HepG2 (cell line): Measurements from ENCODE around the gene TUBA4A. TPM values are rescaled to one million over a fixed set of nuclear protein-coding genes. Genes with fewer than 3 reads are reported as not detected.
A peak's percentile ranks its signal among the peaks of the same experiment; 100 is the strongest.

ENCODE experiments used
- ATAC-seq: fragments of 200-7000 bp; cut with Tn5 transposase; 3 replicates; pipeline ENCODE4 v1.9.1; 2020; ENCODE audit warnings: mild to moderate bottlenecking, moderate library complexity
- BruUV-seq: library from RNA; stranded (reverse); fragments of 400-500 nt; replicated peaks from 2 replicates; lab custom pipeline; 2021; lab: Mats Ljungman, UMichigan
- CTCF ChIA-PET: fragments of 300-600 bp; formaldehyde crosslinking; extraction: SDS; loops from one replicate; lab custom pipeline; 2021; ENCODE audit warnings: low total read pairs, inconsistent platforms, low intra/inter-chr PET ratio; lab: Yijun Ruan, JAX
- POLR2A ChIA-PET: fragments of 350-600 bp; sonication (Branson Sonifier 250); formaldehyde crosslinking; loops from one replicate; lab custom pipeline; 2020; ENCODE audit warnings: antibody characterized with exemption, inconsistent platforms; lab: Yijun Ruan, JAX
- DNase-seq: peaks from one replicate; pipeline ENCODE4 v3.0.0-alpha.2; 2015; ENCODE audit warnings: low spot score
- FAIRE-seq: peaks from 3 replicates; lab custom pipeline; 2011; peaks lifted over from hg19 to GRCh38; lab: Jason Lieb, UNC
- H2AFZ ChIP-seq: one replicate; pipeline ENCODE4 v1.6.1; 2011; ENCODE audit warnings: low read length, inconsistent platforms
- H3K27ac ChIP-seq: fragments of 300-600 bp; 3 replicates; pipeline ENCODE4 v1.8.0; 2011; ENCODE audit warnings: mixed run types, mild to moderate bottlenecking, mixed read lengths, low read length, inconsistent platforms; ENCODE audit not compliant: insufficient read depth; ENCODE audit errors: extremely low read length
- H3K27me3 ChIP-seq, 2 experiments: fragments of 200-600 bp in 1 of 2; 2 replicates in 1 of 2; 3 replicates in 1 of 2; pipeline versions ENCODE4 v1.6.0 to v1.8.0; 2011; ENCODE audit warnings: low read length in 2 of 2, mild to moderate bottlenecking in 2 of 2, moderate library complexity in 2 of 2, inconsistent platforms in 1 of 2; ENCODE audit not compliant: insufficient read depth in 2 of 2, control insufficient read depth in 1 of 2
- H3K36me3 ChIP-seq, 2 experiments: fragments of 200-600 bp in 1 of 2; replicated peaks in 1 of 2; 2 replicates in 1 of 2; 3 replicates in 1 of 2; pipeline versions ENCODE4 v1.5.1 to v1.8.0; 2011; ENCODE audit warnings: low read length in 2 of 2, inconsistent platforms in 1 of 2; ENCODE audit not compliant: insufficient read depth in 2 of 2, control insufficient read depth in 1 of 2
- H3K4me1 ChIP-seq: 2 replicates; pipeline ENCODE4 v1.5.1; 2012; ENCODE audit warnings: low read length, inconsistent platforms; ENCODE audit not compliant: insufficient read depth
- H3K4me2 ChIP-seq: 2 replicates; pipeline ENCODE4 v1.6.0; 2011; ENCODE audit warnings: low read depth, low read length, inconsistent platforms
- H3K4me3 ChIP-seq, 3 experiments: fragments of 200-600 bp in 1 of 3; sonication (generic), shearing (Covaris generic) in 1 of 3; replicated peaks in 1 of 3; 2 replicates each; pipeline ENCODE4 v1.5.1; 2011 to 2016; ENCODE audit warnings: low read length in 3 of 3, inconsistent platforms in 2 of 3, low read depth in 2 of 3, mild to moderate bottlenecking in 2 of 3, control low read depth in 1 of 3, mixed read lengths in 1 of 3; ENCODE audit not compliant: insufficient read depth in 1 of 3
- H3K79me2 ChIP-seq: one replicate; pipeline ENCODE4 v1.6.1; 2011; ENCODE audit warnings: low read length, inconsistent platforms; ENCODE audit not compliant: insufficient read depth
- H3K9ac ChIP-seq: 2 replicates; pipeline ENCODE4 v1.6.0; 2011; ENCODE audit warnings: mild to moderate bottlenecking, low read depth, low read length, inconsistent platforms; ENCODE audit not compliant: insufficient read depth
- H3K9me3 ChIP-seq: 2 replicates; pipeline ENCODE4 v1.5.1; 2012; ENCODE audit warnings: mild to moderate bottlenecking, low read length
- H4K20me1 ChIP-seq: 2 replicates; pipeline ENCODE4 v1.6.0; 2011; ENCODE audit warnings: inconsistent platforms, mild to moderate bottlenecking, low read length, moderate library complexity; ENCODE audit not compliant: insufficient read depth
- ATF7 ChIP-seq, 2 experiments: fragments of 450-650 bp in 1 of 2; sonication (generic) in 1 of 2; formaldehyde crosslinking in 1 of 2; IDR thresholded peaks; 2 replicates each; pipeline versions ENCODE4 v1.4.0 to v1.6.1; 2016 to 2020; ENCODE audit warnings: antibody characterized with exemption in 1 of 2, mild to moderate bottlenecking in 1 of 2, missing genetic modification reagents in 1 of 2
- BRD4 ChIP-seq: sonication (generic); formaldehyde crosslinking; IDR thresholded peaks from 2 replicates; pipeline ENCODE4 v1.4.0; 2020; ENCODE audit warnings: missing genetic modification reagents
- MAFF ChIP-seq: IDR thresholded peaks from 2 replicates; pipeline ENCODE4 v1.6.1; 2011; ENCODE audit warnings: low read depth, low read length, improper control_type of control experiment
- NR2C2 ChIP-seq: sonication (generic); formaldehyde crosslinking; IDR thresholded peaks from 2 replicates; pipeline ENCODE4 v1.4.0; 2020; ENCODE audit warnings: missing genetic modification reagents, mild to moderate bottlenecking, moderate library complexity, borderline replicate concordance
- TARDBP ChIP-seq: sonication (generic); formaldehyde crosslinking; IDR thresholded peaks from 2 replicates; pipeline ENCODE4 v1.8.0; 2022; ENCODE audit warnings: mild to moderate bottlenecking, missing genetic modification reagents
- ZNF121 ChIP-seq: sonication (generic); formaldehyde crosslinking; IDR thresholded peaks from 2 replicates; pipeline ENCODE4 v1.5.0; 2020; ENCODE audit warnings: mild to moderate bottlenecking, missing genetic modification reagents
- ZNF138 ChIP-seq: sonication (generic); formaldehyde crosslinking; IDR thresholded peaks from 2 replicates; pipeline ENCODE4 v1.5.0; 2020; ENCODE audit warnings: mild to moderate bottlenecking, low read depth, missing genetic modification reagents
- ZNF501 ChIP-seq: sonication (generic); formaldehyde crosslinking; IDR thresholded peaks from 2 replicates; pipeline ENCODE4 v1.5.1; 2020; ENCODE audit warnings: mild to moderate bottlenecking, moderate library complexity, missing genetic modification reagents
- ZSCAN20 ChIP-seq: sonication (generic); formaldehyde crosslinking; IDR thresholded peaks from 2 replicates; pipeline ENCODE4 v1.4.0; 2020; ENCODE audit warnings: missing genetic modification reagents, mild to moderate bottlenecking, borderline replicate concordance
- WGBS: methylation state at CpG from one replicate; pipeline ENCODE4 v1.1.6; 2017; ENCODE audit warnings: low lambda C conversion rate; 5-methylcytosine and 5-hydroxymethylcytosine counted together
- in situ Hi-C: cut with HindIII; loops from 2 replicates; pipeline ENCODE4 v1.10.0; 2017; ENCODE audit warnings: low pct_unique_long_range_greater_than_20kb; ENCODE audit not compliant: extremely low pct_ligation_motif_present
- intact Hi-C: fragments of 100-400 bp; cut with micrococcal nuclease; formaldehyde crosslinking; loops from one replicate; pipeline ENCODE4 v1.10.0; 2022; ENCODE audit not compliant: unreplicated experiment
- polyA plus RNA-seq, 8 experiments: library from polyadenylated mRNA; depleted of rRNA in 3 of 8; stranded (reverse) in 7 of 8; unstranded in 1 of 8; fragments of >200 nt; fragmentation: Illumina TruSeq in 4 of 8; extraction: Trizol in 4 of 8; gene quantifications; 2 replicates each; pipeline versions ENCODE4 v1.2.1 to v1.2.3, GENCODE V29; 2011 to 2016; ENCODE audit warnings: low read depth in 4 of 8, missing spikeins in 1 of 8, mixed read lengths in 1 of 8; ENCODE audit not compliant: insufficient read depth in 1 of 8
- total RNA-seq, 5 experiments: library from RNA; depleted of rRNA; stranded (reverse); fragments of >200 nt; fragmentation: Illumina TruSeq; extraction: Trizol; gene quantifications; 2 replicates each; pipeline ENCODE4 v1.2.3, GENCODE V29; 2016; ENCODE audit warnings: low read depth in 1 of 5
- TF ChIP-seq, protein P1 (sequence below): sonication (generic); formaldehyde crosslinking; IDR thresholded peaks from 2 replicates; pipeline ENCODE4 v1.9.0; 2022; ENCODE audit warnings: low read depth, missing genetic modification reagents
- TF ChIP-seq, protein P2 (sequence below): sonication (generic); formaldehyde crosslinking; IDR thresholded peaks from 2 replicates; pipeline ENCODE4 v1.4.0; 2020; ENCODE audit warnings: low read depth, mild to moderate bottlenecking, missing genetic modification reagents

Gene TUBA4A
- total and polyA plus RNA-seq, 2 of the 13 experiments (the other 11 are each of a cell fraction or from before 2014, with no cell fraction given), result 1.3 to 12.7 TPM

DNA sequence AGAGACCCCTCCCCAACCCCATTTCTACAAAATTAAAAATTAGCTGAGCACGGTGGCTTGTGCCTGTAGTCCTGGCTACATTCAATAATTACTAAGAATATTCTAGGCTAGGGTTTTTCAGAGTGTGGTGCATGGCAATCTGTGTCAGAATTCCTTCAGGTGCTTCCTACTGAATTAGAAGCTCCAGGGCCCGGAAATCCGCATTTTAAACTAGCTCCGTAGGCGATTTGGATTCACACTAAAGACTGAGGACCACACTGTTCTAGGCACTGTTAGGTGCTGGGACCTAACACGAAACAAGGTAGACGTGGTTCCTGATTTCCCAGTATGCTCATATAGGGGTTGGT lies 47.8 kb downstream of the TUBA4A start (continued):
- TF ChIP-seq, protein P1, sequence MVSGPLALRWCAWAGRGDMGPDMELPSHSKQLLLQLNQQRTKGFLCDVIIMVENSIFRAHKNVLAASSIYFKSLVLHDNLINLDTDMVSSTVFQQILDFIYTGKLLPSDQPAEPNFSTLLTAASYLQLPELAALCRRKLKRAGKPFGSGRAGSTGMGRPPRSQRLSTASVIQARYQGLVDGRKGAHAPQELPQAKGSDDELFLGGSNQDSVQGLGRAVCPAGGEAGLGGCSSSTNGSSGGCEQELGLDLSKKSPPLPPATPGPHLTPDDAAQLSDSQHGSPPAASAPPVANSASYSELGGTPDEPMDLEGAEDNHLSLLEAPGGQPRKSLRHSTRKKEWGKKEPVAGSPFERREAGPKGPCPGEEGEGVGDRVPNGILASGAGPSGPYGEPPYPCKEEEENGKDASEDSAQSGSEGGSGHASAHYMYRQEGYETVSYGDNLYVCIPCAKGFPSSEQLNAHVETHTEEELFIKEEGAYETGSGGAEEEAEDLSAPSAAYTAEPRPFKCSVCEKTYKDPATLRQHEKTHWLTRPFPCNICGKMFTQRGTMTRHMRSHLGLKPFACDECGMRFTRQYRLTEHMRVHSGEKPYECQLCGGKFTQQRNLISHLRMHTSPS (CRISPR knock-in tag), result no peak
- no peak for TF ChIP-seq ATF7 (IDR thresholded peaks at IDR 0.05)
- no peak for TF ChIP-seq ATF7 (CRISPR knock-in tag; IDR thresholded peaks at IDR 0.05)
- TF ChIP-seq BRD4 (CRISPR knock-in tag), result no peak
- no peak for TF ChIP-seq MAFF
- no peak for TF ChIP-seq ZNF501
- no peak for TF ChIP-seq ZNF138
- TF ChIP-seq TARDBP (CRISPR knock-in tag), result no peak
- TF ChIP-seq, protein P2, sequence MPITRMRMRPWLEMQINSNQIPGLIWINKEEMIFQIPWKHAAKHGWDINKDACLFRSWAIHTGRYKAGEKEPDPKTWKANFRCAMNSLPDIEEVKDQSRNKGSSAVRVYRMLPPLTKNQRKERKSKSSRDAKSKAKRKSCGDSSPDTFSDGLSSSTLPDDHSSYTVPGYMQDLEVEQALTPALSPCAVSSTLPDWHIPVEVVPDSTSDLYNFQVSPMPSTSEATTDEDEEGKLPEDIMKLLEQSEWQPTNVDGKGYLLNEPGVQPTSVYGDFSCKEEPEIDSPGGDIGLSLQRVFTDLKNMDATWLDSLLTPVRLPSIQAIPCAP (CRISPR knock-in tag), result no peak
- TF ChIP-seq, all 625 proteins: peak for 20

DNA sequence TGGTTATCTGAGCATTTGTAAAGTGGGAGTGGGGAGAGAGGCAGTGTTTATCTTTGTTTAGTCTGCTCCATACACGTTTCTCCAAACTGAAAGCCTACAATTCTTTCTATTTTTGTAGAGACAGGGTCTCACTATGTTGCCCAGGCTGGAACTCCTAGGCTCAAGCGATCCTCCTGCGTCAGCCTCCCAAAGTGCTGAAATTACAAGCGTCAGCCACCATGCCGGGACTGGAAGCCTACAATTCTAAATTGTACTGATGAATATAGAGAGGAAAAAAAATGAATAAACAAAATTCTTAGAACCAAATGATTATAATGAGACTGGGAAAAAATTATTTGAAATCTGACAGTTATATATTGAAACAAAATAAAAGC lies 48.6 kb downstream of the TUBA4A start:
- Histone ChIP-seq H3K9ac (no peak overlapping the region), H3K79me2 (peaks cover 6% of the 10 kb centered on the region), H3K27ac (no peak overlapping the region), H3K27me3 (no peaks in the 10 kb centered on the region; a peak in 1 of 5 replicates), H3K4me3 (no peak overlapping the region), H4K20me1 (no peaks in the 10 kb centered on the region), H3K4me2 (no peak overlapping the region), H3K36me3 (peaks cover 2 to 11% of the 10 kb centered on the region in 2 experiments), H3K9me3 (no peaks in the 10 kb centered on the region), H3K4me1 (peaks cover 53% of the 10 kb centered on the region), H2AFZ (no peak overlapping the region)
- POLR2A ChIA-PET, result interaction anchor here (1.4 to 5.6 kb wide), 2 partner anchors 12 to 29 kb away, joined by 3 to 196 read pairs; partner anchors contain the start of genes ABCB6 and CNPPD1
- WGBS, result 83% methylated on average over 5 of the region's 5 CpGs
- CTCF ChIA-PET, result interaction anchor here (0.9 kb wide), 1 partner anchor 90 kb away, joined by 3 read pairs; no protein-coding TSS in a partner anchor
- DNase-seq, result no peak
- TF ChIP-seq ZNF121, result peak; percentile 75; the same call in 1 of the 2 replicates
- no peak for TF ChIP-seq NR2C2 (CRISPR knock-in tag)
- TF ChIP-seq ZSCAN20, result no peak
- no peak for ATAC-seq
- BruUV-seq, result no TSS peak
- no peak for FAIRE-seq
- in situ Hi-C loops (loop anchor here (5.0 kb wide), 1 partner anchor 33 kb away; the partner anchor contains the start of gene SLC23A3), intact Hi-C loops (no loop called here)
